Measurements from ENCODE around the gene PTHLH.

PTHLH gene

GRCh38 chr12:27965411-27965810, 7.1 kb downstream of the PTHLH start:
- Histone ChIP-seq H3K27me3 (replicated peaks; ENCODE audit: control insufficient read depth, insufficient read depth, low read length) (no peaks in the 10 kb centered on the region; the same call in 1 of the 2 replicates), H3K36me3 (ENCODE audit: control insufficient read depth, insufficient read depth, low read length) (no peaks in the 10 kb centered on the region), H3K4me3 (replicated peaks; ENCODE audit: low read depth, low read length) (no peak overlapping the region)
- DNase-seq (ENCODE audit: extremely low read depth, insufficient read length): no peak
- no peak for TF ChIP-seq CTCF (IDR thresholded peaks at IDR 0.05; ENCODE audit: insufficient read depth, low read length, poor library complexity, severe bottlenecking)

DNA sequence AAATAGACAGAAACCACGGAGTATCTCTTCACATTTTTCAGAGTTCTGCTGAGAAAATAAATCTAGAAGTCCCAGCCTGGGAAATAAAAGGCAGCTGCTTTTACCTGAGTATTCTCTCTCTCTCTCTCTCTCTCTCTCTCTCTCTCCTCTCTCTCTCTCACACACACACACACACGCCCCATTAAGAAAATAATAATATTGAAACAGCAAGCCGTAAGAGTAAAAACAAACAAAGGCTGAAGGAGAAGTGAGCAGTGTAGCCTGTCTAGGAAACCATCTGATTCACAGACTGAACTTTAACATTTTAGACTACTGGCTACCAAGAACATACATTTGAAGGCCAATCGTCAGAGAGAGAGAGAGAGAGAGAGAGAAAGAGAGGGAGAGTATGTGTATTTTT, 8.4 kb downstream of the PTHLH start:
- TF ChIP-seq CTCF (IDR thresholded peaks at IDR 0.05; ENCODE audit: insufficient read depth, low read length, poor library complexity, severe bottlenecking): no peak
- Histone ChIP-seq H3K4me3 (replicated peaks; ENCODE audit: low read depth, low read length) (no peak overlapping the region), H3K27me3 (replicated peaks; ENCODE audit: control insufficient read depth, insufficient read depth, low read length) (no peaks in the 10 kb centered on the region; the same call in 1 of the 2 replicates), H3K36me3 (ENCODE audit: control insufficient read depth, insufficient read depth, low read length) (no peaks in the 10 kb centered on the region)
- no peak for DNase-seq (ENCODE audit: extremely low read depth, insufficient read length)

- no peak for TF ChIP-seq CTCF (IDR thresholded peaks at IDR 0.05; ENCODE audit: insufficient read depth, low read length, poor library complexity, severe bottlenecking)
- no peak overlapping the region for H3K4me3 ChIP-seq (replicated peaks; ENCODE audit: low read depth, low read length)
- H3K27me3 ChIP-seq (replicated peaks; ENCODE audit: control insufficient read depth, insufficient read depth, low read length): no peaks in the 10 kb centered on the region; the same call in 1 of the 2 replicates
- no peak for DNase-seq (ENCODE audit: extremely low read depth, insufficient read length)
- no peaks in the 10 kb centered on the region for H3K36me3 ChIP-seq (ENCODE audit: control insufficient read depth, insufficient read depth, low read length)
These were observed 11.7 kb downstream of the PTHLH start for GRCh38 chr12:27960821-27961220.

DNA sequence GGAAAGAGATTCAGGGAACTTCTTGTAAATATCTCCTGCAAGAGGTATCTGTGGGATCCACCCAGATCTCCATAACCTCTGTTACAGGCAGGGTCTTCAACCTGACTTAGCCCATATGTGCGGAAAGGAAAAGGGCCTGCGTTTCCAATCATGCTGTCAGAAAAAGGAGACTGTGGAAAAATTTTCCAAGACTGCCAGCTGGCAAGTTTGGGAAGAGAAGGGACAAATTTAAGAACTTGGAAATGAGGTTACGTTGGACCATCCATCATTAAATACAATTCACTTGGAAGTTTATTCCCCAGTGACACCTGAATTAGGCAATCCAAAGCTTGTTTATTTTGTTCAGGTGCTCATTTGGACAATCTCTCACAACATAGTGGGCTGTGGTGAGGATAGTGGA, 13.9 kb downstream of the PTHLH start:
- no peak for DNase-seq (ENCODE audit: extremely low read depth, insufficient read length)
- H3K4me3 ChIP-seq (replicated peaks; ENCODE audit: low read depth, low read length): no peak overlapping the region
- no peaks in the 10 kb centered on the region; the same call in 1 of the 2 replicates for H3K27me3 ChIP-seq (replicated peaks; ENCODE audit: control insufficient read depth, insufficient read depth, low read length)
- no peaks in the 10 kb centered on the region for H3K36me3 ChIP-seq (ENCODE audit: control insufficient read depth, insufficient read depth, low read length)
- no peak for TF ChIP-seq CTCF (IDR thresholded peaks at IDR 0.05; ENCODE audit: insufficient read depth, low read length, poor library complexity, severe bottlenecking)

GRCh38 chr12:27957366-27957765, 15.2 kb downstream of the PTHLH start:
- TF ChIP-seq CTCF (IDR thresholded peaks at IDR 0.05; ENCODE audit: insufficient read depth, low read length, poor library complexity, severe bottlenecking): no peak
- Histone ChIP-seq H3K27me3 (replicated peaks; ENCODE audit: control insufficient read depth, insufficient read depth, low read length) (no peaks in the 10 kb centered on the region), H3K36me3 (ENCODE audit: control insufficient read depth, insufficient read depth, low read length) (no peaks in the 10 kb centered on the region), H3K4me3 (replicated peaks; ENCODE audit: low read depth, low read length) (no peak overlapping the region)
- DNase-seq (ENCODE audit: extremely low read depth, insufficient read length): no peak

- no peak for TF ChIP-seq CTCF (IDR thresholded peaks at IDR 0.05; ENCODE audit: insufficient read depth, low read length, poor library complexity, severe bottlenecking)
- Histone ChIP-seq H3K4me3 (replicated peaks; ENCODE audit: low read depth, low read length) (no peak overlapping the region), H3K27me3 (replicated peaks; ENCODE audit: control insufficient read depth, insufficient read depth, low read length) (no peaks in the 10 kb centered on the region), H3K36me3 (ENCODE audit: control insufficient read depth, insufficient read depth, low read length) (no peaks in the 10 kb centered on the region)
- DNase-seq (ENCODE audit: extremely low read depth, insufficient read length): no peak
These were observed 18.7 kb downstream of the PTHLH start for GRCh38 chr12:27953817-27954216.
